GM18508 (cell line): ENCODE data around the gene CTNNA3.
"Not testable (repeated sequence)": the region's sequence is repeated elsewhere in the genome, so short reads cannot be mapped to it uniquely, and the experiment has no call there.

ENCODE experiments used
- ATAC-seq: cut with Tn5 transposase; IDR thresholded peaks from one replicate; pipeline ENCODE4 v1.9.1; 2021; ENCODE audit warnings: moderate number of reproducible peaks; ENCODE audit not compliant: insufficient read depth, unreplicated experiment

CTNNA3 gene

DNA sequence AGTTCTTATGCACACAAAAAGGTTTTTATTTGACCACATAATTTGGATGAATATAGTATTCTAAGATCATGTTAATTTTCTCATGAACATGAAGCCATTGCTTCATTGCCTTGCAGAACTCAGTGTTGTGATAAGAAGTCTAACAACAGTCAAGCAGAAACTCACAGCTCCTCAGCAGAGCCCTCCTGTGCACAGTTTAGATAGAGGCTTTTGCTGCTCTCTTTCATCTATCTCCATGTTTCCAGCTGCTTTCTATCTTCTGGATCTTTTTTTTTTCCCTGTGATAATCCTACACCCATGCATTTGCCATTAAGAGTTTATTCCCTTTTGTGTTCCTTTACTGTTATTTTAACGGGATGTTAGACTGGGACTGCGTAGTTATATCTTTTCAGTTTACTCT, 1327.8 kb downstream of the CTNNA3 start:
- no peak for ATAC-seq

DNA sequence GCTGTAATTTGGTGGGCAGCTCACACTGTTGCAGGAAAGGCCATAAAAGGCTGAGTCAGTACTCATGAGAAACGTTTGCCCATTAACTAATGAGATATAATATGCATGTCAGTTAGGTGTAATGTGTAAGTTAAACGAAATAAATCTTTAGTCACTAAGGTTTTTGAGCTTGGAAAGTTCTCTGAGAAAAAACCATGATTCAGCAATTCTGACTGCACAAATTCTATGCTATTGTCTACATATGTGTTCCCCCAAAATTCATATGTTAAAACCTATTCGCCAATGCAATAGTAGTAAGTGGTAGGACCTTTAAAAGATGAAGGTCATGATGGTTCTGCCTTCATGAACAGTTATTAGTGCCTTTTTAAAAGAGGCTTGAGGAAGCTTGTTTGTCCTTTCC, 1329.8 kb downstream of the CTNNA3 start:
- ATAC-seq, result no peak

DNA sequence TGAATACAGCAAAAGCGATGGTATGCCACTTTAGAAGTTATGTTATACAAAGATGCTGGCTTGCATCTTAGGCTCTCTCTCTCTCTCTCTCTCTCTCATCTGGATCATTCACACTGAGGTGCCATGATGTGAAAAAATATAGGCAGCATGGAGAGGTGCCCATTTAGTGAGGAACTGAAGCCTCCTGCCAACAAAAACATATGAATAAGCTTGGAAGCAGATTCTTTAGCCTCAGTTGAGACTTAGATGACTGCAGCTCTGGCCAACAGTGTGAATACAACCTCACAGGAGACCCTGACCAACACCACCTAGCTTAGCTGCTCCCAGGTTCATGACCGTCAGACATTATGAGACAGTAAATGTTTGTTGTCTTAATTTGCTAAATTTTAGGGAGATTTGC, 1330.3 kb downstream of the CTNNA3 start:
- ATAC-seq, result no peak

DNA sequence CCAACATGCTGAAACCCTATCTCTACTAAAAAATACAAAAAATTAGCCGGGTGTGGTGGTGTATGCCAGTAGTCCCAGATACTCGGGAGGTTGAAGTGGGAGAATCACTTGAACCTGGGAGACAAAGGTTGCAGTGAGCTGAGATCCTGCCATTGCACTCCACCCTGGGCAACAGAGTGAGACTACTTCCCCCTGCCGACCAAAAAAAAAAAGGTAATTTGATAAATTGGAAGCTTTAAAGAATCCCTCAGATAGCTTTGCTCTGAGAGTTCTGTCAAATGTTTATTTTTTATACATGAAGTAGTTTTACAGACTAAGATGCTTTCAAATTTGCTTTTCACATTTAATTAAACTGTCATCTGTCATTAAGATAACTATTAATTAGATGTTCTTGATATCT, 1333.5 kb downstream of the CTNNA3 start:
- no peak for ATAC-seq

DNA sequence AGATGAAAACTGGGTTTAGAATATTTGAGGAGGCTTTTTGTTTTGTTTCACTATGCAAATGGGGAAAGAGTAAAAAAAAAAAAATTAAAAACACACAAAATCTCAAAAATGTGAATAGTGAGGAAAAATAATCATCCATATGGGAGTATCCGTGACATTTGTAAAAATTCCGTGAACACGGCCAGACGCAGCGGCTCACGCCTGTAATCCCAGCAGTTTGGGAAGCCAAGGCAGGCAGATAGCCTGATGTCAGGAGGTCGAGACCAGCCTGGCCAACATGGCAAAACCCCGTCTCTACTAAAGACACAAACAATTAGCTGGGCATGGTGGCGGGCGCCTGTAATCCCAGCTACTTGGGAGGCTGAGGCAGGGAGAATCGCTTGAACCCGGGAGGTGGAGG, 1342.2 kb downstream of the CTNNA3 start:
- ATAC-seq, result not testable (repeated sequence)

DNA sequence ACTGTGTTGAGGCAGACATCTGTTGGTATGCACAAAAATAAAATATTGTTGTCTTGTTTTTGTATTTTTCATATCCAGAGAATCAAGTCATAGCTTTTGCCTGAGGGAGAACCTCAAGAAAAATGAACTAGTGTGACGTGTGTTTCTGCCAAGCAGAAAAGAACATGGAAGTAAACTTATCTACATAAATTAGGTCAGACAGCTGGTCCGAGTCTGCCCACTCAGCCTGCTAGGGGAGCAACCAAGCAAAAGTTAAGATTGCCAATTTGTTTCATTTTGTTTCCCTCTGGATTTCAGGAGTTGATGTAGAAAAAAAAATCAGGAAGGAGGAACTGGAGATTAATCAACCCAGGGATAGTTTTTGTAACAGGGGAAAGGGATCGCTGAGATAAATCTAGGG, 1342.6 kb downstream of the CTNNA3 start:
- ATAC-seq, result no peak

DNA sequence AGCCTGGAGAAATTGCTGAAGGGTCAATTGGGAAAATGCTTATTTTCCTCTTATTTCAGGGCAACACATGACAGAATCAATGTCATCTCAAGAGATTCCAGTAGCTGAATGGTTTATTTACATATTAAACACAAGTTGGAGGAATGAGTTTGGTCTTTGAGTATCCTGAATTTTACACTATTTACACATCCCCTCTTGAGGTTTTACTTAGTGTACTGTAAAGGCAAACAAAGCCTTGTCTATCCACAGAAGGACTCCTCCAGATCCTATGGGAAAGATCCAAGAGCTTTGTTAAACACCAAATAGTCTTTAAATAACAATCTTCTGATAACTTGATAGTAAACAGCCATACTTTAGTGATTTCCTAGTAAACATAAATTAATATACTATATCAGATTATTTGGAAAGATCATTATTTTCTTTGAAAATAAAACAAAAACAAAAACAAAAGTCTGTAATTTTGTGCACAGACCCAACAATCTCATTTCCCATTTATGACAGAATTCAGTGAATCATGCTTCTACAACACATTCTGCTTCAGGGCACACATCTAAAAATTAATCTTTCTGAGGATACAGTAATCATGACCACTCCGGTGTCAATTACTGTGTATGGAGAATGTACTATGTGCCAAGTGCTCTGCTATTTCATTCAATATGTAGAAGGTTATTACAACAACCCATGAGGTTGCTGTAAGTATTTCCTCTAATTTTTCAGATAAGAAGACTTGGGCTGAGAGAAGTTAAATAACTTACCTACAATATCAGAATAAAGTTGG, 1345.2 kb downstream of the CTNNA3 start:
- no peak for ATAC-seq

DNA sequence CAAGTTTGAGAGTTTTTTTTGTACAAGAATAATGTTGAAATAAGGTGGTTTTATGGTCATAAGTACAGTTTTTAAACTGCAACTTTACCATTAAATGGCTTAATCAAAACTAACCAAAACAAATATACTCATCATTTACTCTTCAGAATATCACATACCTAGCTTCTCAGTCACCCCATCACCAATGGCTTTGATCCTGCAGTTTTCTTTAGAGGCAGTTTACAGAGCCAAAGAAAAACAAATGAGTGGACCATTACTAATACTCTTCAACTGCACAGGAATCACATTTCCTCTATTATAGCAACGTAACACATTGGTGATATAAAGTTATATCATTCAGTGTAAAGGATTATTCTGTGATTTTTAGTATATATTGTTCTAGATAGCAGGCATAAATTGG, 1346.3 kb downstream of the CTNNA3 start:
- no peak for ATAC-seq

DNA sequence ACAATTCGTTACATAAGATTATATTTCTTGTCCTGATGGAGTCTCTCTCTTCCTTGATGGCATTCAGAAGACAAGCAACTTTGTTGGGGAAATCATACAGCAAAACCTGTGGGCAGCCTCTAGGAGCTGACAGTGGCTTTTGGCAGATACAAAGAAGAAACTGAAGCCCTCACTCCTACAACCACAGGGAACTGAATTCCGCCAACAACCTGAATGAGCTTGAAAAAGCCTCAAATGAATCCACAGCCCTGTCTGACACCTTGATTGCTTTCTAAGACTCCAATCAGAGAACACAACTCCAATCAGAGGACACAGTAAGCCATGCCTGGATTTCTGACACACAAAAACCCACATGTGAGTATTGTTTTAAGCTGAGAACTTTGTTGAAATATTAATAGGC, 1346.9 kb downstream of the CTNNA3 start:
- no peak for ATAC-seq

DNA sequence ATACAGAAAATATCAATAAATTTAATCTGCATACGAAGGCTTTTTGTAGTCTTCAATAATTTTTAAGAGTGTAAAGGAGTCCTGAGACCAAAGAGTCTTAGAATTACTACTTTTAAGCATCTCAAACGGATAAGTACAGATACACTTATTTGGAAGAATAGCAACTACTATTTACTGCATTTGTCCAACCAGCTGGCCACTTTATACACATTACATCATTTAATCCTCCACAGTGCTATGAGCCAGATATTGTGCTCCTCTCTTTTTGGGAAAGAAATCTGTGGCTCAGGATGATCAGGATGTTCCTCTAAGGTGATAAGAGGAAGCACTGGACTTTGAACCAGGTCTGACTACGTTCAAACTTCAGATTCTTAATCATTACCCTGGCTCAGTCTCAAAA, 1358.8 kb downstream of the CTNNA3 start:
- ATAC-seq, result no peak

DNA sequence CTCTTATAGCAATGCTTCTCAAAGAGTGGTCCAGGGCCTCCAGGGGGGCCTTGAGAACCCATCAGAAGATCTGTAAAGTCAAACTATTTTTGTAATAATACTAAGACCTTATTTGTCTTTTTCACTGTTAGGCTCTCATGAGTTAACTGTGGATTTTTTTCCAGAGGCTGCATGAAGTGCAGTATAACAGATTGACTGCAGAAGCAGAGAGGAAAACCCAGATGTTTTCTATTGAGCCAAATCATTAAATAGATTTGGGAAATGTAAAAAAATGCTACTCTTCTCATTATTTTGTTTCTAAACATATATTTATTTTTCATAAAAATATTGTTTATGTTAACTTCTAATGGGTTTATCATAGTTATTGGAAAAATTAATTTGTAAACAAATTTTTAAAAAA, 1359.2 kb downstream of the CTNNA3 start:
- no peak for ATAC-seq

DNA sequence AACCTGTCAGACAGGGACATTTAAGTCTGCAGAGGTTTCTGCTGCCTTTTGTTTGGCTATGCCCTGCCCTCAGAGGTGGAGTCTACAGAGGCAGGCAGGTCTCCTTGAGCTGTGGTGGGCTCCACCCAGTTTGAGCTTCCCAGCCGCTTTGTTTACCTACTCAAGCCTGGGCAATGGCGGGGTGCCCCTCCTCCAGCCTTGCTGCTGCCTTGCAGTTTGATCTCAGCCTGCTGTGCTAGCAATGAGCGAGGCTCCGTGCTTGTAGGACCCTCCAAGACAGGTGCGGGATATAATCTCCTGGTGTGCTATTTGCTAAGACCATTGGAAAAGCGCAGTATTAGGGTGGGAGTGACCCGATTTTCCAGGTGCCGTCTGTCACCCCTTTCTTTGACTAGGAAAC, 1360.2 kb downstream of the CTNNA3 start:
- ATAC-seq, result not testable (repeated sequence)

DNA sequence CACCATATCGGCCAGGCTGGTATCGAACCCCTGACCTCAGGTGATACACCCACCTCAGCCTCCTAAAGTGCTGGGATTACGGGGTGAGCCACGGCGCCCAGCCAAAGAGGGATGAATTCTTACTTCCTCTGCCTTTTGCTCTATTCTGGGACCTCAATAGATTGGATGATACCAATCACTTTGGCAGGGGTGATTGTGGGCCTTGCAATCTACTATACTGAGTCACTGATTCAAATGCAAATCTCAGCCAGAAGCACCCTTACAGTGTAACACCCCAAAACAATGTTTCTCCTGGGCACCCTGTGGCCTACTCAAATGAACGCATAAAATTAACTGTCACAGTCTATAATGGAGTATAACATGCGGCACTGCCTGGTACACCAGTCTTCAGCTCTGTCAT, 1366.8 kb downstream of the CTNNA3 start:
- no peak for ATAC-seq

DNA sequence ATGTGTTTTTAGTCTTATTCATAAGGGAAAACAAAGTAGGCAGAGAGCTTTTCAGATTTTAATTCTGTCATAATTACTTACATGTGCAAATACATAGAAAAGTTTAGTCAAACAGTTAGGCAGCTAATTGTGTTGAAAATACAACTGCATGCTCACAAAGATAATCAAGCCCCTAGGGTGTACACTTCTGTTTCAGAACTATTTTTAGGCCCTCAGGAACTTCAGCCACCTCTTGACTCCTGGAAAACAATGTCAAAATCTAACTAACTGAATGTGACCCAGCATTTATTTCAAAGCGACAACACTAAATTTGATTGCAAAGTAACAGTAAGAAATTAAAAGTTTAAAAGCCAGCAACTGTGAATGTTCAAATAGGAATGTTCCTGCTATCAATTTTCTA, 1369.1 kb downstream of the CTNNA3 start:
- ATAC-seq, result no peak

DNA sequence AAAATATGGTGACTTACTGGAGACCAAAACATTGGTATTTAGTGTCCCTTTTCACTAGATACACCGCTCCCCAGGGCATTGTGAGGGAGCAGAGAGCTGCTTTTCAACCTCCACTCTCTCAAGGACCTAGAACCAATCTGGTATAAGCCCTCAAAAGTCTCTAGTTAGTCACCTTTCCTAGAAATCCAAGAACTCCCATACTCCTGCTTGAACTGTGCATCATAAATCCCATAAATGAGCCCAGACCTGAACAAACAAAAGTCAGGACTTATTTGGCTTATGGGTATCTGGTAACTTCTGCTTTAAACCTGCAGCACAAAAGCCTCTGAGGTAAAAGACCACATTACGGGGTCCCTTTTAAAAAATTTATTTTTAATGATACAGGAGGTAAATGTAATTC, 1373.2 kb downstream of the CTNNA3 start:
- ATAC-seq, result no peak

DNA sequence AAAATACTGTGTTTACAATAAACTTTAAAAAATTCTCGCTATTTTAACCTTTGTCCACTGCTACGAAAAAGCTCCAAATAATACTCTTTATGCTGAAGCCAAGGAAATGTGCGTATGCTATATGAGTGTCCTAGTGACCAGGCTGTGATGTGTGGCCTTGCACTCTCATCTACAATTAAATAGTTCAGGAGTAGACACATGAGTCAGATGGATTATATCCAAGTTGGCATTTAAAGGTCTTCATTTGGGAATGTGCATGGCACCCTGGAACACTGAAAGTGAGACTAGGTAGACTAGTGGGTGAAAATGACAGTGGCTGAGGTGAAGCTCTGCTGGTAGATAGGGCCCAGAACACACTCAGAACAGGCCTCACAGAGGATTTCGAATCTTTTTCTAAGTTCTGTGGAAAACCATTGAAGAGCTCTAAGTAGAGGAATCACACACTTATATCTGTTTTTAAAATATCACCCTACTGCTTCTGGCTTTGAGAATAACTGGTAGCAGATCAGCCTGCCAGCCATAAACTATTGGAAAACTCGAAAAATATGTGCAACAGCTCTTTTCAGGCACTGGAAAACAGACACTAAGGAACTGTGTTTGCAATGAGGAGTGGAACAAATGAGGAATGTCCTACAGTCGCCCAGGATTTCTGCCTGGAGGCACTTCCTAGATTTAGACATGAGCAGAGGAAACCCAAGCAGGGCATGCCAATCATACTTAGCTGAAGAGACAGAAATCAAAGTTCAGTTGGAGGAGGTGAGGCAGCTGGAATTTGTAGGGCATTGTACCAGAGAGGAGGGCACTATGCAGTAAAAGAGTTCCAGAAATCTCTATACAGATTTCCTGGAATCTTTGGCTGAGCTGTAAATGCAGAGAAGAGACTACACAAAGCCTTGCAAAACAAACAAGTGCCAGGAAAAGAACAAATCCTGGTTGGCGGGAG, 1374.0 kb downstream of the CTNNA3 start:
- ATAC-seq, result no peak

DNA sequence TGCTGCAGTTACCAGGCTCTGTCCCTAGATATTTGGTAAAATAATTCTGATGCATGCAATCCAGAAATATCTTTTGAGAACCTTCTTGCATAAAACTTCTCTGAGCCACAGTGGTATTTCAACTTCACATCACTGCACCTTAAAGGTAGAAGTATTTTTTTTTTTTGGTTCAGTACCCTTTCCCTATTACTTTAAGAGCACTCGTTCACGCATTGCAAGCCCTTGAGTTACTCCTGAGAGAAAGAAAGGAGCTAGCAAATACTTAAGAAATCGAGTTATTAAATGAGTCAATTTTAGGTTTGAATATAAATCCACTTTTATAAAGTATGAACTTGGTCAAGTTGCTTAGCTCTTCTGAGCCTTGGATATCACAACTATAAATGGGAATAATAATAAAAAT, 1377.2 kb downstream of the CTNNA3 start:
- no peak for ATAC-seq

DNA sequence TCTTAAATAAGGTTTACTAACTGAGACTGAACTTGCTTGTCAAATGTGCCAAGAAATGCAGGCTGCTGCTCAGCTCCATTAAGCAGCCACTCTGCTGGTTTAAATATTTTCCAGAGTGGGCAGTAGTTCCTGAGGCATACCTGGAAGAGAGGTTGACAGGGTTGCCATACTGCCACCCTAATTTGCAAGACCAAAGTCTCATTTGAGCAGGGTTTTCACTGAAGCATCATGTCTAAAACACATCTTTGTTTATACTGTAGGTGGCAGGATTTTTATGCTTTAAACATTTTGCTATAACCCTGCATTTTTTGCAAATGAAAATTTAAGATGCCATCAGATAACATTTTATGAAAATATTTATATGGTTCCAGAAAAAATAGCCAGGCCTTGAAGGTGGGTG, 1388.2 kb downstream of the CTNNA3 start:
- ATAC-seq, result no peak

DNA sequence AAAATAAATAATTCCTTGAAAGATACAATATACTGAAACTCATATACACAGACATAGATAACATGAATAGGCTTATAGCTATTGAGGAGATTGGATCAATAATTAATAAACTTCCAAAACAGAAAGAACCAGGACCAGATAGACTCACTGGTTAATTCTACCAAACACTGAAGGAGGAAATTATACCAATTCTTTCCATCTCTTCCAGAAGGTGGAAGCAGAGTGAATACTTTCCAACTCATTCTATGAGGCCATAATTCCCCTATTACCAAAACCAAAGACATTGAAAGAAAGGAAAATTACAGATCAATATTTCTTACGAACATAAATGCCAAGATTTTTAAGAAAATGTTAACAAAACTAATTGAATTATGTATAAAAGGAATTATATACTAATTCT, 1394.9 kb downstream of the CTNNA3 start:
- no peak for ATAC-seq

DNA sequence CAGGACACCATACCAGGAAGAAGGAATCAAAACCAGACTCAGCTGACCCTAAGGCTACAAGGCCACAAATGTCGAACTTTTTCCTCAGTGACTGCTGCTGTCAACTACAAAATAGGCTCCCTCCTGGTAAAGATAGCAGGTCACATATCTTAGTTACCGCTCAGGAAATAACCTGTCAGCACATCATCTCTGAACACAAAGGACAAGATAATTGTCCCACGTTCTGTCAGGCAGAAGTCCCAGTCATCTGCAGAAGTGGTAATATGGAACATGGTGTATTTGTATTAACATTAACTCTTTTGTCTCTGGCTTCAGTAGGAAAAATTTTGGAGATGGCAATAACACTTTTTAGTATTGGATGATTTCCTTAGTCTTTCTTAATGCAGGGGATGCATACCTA, 1400.4 kb downstream of the CTNNA3 start:
- no peak for ATAC-seq

DNA sequence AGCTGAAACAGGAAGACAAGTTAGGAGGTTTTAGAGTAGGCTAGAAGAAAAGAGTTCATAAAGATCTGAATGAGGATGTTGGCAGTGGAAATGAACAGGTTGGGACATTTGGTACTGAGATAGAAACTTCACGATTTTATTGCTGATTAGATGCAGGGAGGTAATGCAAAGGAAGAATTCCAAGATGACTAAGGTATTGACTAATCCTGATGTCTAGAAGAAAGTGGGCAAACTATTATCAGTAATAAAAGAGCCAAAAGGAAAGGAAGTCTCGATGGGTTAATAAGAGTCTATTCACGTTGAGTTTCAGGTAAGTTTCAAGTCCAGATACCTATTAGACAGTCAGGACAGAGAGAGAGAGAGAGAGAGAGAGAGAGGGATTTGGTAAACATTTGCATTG, 1401.5 kb downstream of the CTNNA3 start:
- ATAC-seq, result no peak

DNA sequence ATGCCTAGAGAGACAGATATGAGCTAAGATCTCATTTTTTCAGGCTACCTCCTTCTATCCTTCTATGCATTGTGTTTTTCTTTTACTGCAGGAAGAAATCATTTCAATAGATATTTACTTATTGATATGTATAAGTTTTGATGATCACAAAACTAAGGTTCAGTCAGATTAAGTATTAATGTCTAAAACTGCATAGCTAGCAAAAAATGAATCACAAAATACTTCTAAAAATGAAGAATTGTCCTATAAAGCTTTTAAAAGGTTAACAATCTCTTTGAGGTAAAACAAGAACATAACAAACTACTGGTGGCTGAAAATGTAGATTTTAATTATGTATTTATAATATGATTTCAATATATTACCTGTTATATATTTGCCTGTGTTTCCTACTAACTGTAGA, 1403.1 kb downstream of the CTNNA3 start:
- ATAC-seq, result no peak
